GM12865 (cell line): ENCODE data around the gene LAMA5.

ENCODE experiments used
- DNase-seq: peaks from one replicate; pipeline ENCODE4 v3.0.0; 2010; ENCODE audit warnings: low read depth
- H3K4me3 ChIP-seq: 2 replicates; pipeline ENCODE4 v1.5.1; 2011; ENCODE audit warnings: mild to moderate bottlenecking, low read depth, low read length, control low read depth
- TF ChIP-seq, protein P1 (sequence below): IDR thresholded peaks from 2 replicates; pipeline ENCODE4 v1.5.1; 2011; ENCODE audit warnings: low read length, control low read depth, low read depth, inconsistent platforms; ENCODE audit not compliant: insufficient read depth; ENCODE audit errors: missing control alignments

Gene LAMA5

DNA sequence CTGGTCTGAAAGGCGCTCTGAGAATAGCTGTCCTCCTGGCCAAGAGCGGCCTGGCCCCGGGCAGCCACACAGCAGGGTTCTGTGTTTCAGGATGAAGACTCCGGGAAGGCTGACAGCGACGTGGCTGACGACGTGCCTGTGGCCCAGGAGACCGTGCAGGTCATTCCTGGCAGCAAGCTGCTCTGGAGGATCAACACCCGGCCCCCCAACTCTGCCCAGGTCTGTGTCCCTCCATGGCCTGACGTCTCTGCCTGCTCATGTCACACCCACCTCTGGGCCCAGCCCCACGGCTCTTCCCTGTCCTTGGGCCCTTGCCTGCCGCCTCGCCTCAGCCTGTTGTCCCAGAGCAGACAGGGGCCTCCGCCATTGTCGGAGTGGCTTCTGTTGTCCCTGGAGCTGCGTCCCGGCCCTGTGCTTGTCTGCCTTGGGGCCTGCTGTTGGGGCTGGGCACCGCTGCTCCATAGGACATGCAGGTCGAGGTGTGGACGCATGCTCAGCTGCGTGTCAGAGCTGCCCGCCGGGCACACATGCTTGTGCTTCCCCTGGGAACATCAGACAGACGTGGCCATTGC is 80.5 kb downstream of the LAMA5 start:
- no peak for DNase-seq
- no peak overlapping the region for H3K4me3 ChIP-seq
- TF ChIP-seq, protein P1, sequence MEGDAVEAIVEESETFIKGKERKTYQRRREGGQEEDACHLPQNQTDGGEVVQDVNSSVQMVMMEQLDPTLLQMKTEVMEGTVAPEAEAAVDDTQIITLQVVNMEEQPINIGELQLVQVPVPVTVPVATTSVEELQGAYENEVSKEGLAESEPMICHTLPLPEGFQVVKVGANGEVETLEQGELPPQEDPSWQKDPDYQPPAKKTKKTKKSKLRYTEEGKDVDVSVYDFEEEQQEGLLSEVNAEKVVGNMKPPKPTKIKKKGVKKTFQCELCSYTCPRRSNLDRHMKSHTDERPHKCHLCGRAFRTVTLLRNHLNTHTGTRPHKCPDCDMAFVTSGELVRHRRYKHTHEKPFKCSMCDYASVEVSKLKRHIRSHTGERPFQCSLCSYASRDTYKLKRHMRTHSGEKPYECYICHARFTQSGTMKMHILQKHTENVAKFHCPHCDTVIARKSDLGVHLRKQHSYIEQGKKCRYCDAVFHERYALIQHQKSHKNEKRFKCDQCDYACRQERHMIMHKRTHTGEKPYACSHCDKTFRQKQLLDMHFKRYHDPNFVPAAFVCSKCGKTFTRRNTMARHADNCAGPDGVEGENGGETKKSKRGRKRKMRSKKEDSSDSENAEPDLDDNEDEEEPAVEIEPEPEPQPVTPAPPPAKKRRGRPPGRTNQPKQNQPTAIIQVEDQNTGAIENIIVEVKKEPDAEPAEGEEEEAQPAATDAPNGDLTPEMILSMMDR = no peak

DNA sequence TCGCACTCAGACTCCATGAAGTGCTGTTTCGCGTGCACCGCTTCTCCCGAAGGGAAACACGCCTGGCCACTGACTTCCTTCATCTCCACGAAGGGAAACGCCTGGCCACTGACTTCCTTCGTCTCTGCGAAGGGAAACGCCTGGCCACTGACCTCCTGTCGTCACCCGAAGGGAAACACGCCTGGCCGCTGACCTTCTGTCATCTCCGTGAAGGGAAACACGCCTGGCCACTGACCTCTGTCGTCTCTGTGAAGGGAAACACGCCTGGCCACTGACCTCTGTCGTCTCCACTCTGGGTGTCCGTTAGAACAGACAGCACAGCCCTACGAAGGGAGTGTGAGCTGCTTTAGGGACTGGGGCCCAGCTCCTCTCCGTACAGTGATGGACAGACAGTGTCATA is 81.4 kb downstream of the LAMA5 start:
- DNase-seq = no peak
- TF ChIP-seq, protein P1 = no peak
- H3K4me3 ChIP-seq = no peak overlapping the region

DNA sequence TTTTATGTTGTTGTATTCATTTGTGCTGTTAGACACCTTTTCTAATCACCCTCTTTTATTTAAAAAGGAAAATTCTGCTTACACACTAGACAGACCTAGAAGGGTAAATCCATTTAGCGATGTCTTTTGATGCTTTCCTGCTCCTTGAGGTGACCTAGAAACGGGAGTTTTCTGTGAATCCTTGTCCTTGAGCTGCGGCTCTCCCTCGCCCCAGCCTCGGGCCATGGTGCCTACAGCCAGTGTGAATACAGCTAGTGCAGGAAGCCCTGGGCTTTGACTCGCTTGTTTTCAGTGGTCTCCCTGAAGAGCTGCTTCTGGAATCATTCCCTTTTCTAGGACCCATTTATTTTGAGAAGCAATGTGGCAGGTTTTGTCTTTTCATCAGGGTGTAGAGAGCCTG is 82.0 kb downstream of the LAMA5 start:
- no peak overlapping the region for H3K4me3 ChIP-seq
- DNase-seq = no peak
- TF ChIP-seq, protein P1 = no peak

DNA sequence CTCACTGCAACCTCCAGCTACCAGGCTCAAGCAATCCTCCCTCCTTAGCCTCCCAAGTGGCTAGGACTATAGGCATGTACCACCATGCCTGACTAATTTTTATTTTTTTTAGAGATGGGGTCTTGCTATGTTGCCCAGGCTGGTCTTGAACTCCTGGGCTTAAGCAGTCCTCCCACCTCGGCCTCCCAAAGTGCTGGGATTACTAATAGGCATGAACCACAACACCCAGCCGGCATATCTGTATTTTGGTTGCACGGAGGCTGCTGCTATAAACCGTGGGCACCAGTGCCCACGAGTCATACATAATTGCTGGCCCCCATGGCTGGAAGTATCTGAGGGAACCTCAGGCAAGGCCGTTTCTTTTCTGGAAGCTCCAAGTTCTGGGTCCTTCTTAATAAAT is 82.7 kb downstream of the LAMA5 start:
- DNase-seq = no peak
- TF ChIP-seq, protein P1 = no peak
- H3K4me3 ChIP-seq = no peak overlapping the region

DNA sequence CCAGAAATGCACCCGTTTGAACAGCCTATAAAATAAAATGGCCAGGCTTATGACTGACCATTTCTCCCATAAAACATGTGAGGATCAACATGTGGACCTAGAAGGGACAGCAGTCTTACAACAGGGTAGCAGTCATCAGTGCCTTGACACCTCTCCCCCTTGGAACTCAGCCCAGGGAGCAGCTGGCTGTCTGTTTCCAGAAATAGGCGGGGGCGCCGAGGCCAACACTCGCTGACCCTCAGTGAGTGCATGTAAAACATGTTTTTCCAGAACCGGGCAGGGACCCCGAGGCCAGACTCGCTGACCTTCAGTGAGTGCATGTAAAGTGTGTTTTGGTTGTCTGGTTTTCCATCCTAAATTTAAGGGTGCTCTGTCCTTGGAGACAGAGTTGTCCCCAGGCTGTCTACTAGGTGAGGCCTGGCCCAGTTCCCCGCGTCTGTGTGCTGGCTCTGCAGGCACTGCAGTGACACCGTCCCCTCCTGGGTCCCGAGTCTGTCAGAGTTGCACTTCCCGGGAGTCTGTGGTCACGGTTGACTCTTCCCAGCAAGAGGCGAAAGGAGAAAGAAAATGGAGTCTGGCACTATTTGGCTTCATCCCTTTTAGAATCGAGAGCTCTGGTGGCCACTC is 84.1 kb downstream of the LAMA5 start:
- DNase-seq = no peak
- TF ChIP-seq, protein P1 = no peak
- H3K4me3 ChIP-seq = no peak overlapping the region

DNA sequence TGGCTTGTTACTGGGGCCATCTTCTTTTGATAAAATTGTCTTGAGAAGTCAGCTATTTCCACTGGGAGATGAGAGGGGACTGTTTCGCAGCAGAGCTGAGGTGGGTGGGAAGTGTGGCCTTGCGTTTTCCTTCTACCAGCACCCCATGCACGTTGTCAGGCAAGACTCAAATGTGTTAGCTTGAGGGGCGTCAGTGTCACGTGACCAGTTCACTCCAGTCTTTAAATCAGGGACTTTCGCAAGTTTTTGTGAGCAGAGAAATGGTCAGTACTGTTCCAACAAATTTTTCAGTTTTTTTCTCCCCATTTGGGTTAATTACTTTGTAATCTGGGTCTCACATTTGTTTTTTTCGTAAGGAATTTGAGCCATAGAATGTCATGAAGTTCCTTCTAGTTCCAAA is 85.0 kb downstream of the LAMA5 start:
- TF ChIP-seq, protein P1 = no peak
- no peak for DNase-seq
- H3K4me3 ChIP-seq = no peak overlapping the region
